ENCODE data around the gene ZNF641.
"Not testable (repeated sequence)": the region's sequence is repeated elsewhere in the genome, so short reads cannot be mapped to it uniquely, and the experiment has no call there.

ZNF641 gene

GRCh38 chr12:48334808-48335207, 15.9 kb downstream of the ZNF641 start:
- no peak for DNase-seq (ENCODE audit: low read depth)

GRCh38 chr12:48333680-48334079, 17.0 kb downstream of the ZNF641 start:
- DNase-seq (ENCODE audit: low read depth): not testable (repeated sequence)

- DNase-seq (ENCODE audit: low read depth): no peak
These were observed 19.3 kb downstream of the ZNF641 start for GRCh38 chr12:48331399-48331798.

GRCh38 chr12:48329199-48329939, 21.4 kb downstream of the ZNF641 start:
- DNase-seq (ENCODE audit: low read depth): no peak

- DNase-seq (ENCODE audit: low read depth): no peak
These were observed 34.2 kb downstream of the ZNF641 start for GRCh38 chr12:48316491-48316890.

GRCh38 chr12:48311313-48311712, 39.4 kb downstream of the ZNF641 start:
- no peak for DNase-seq (ENCODE audit: low read depth)

GRCh38 chr12:48307269-48307668, 43.5 kb downstream of the ZNF641 start:
- DNase-seq (ENCODE audit: low read depth): no peak

GRCh38 chr12:48305190-48305589, 45.5 kb downstream of the ZNF641 start:
- DNase-seq (ENCODE audit: low read depth): no peak

- DNase-seq (ENCODE audit: low read depth): no peak
These were observed 48.4 kb downstream of the ZNF641 start for GRCh38 chr12:48302161-48302911.

- DNase-seq (ENCODE audit: low read depth): no peak
These were observed 49.9 kb downstream of the ZNF641 start for GRCh38 chr12:48300774-48301173.

- no peak for DNase-seq (ENCODE audit: low read depth)
These were observed 54.0 kb downstream of the ZNF641 start for GRCh38 chr12:48296586-48297282.

- no peak for DNase-seq (ENCODE audit: low read depth)
These were observed 58.7 kb downstream of the ZNF641 start for GRCh38 chr12:48292040-48292439.

GRCh38 chr12:48291511-48291910, 59.2 kb downstream of the ZNF641 start:
- no peak for DNase-seq (ENCODE audit: low read depth)

GRCh38 chr12:48288387-48289268, 62.1 kb downstream of the ZNF641 start:
- DNase-seq (ENCODE audit: low read depth): no peak

All from stimulated activated CD8-positive, alpha-beta memory T cell treated with anti-CD3 and anti-CD28 coated beads, Interleukin-15, amount 100 ng/mL, for 1 hour (primary cell).